ENCODE measurements around the gene ATP6V1G2. TPM values are rescaled to one million over a fixed set of nuclear protein-coding genes. Genes with fewer than 3 reads are reported as not detected.

Gene ATP6V1G2
- total and polyA plus RNA-seq, 2 of the 4 experiments (the other 2 are of a cell fraction): 1.4 to 6.5 TPM

DNA sequence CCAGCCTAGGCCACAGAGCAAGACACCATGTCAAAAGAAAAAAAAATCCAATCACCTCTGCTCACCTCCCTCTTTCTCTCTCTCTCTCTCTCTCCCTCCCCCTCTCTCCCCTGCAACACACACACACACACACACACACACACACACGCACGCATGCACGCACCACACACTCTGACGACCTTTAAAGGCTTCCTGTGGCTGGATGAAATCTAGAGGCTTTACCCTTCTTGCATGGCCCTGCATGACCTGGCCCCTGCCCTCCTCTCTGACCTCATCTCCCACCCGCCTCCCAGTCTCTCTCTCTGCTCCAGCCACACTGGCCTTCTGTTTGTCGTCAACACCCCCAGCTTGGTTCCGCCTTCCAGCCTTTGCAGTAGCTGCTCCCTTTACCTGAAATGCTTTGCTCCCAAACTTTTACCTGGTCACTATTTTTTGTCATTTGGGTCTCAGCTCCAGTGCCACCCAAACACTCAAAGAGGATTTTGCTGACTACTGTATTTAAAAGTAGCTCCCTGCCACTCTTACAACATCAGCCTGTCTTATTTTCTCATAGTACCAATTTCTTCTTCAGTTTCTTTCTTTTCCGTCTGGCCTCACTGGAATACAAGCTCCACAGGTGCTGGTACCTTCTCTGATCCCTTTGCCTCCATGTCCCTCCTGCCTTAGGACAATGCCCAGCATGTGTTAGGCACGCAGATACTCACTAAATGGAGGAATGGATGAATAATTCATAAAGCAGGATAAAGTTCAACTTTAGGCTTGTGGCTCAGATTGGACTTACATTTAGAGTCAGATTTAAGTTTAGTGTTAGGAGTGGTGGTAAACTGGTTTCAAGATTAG, 21.3 kb upstream of the ATP6V1G2 start:
- 23% methylated on average over 4 of the region's 9 CpGs; no CpG with 5 or more reads in 1 of the 2 experiments for WGBS, 2 experiments (ENCODE audit: extremely low coverage in 2 of 2, insufficient read length in 1 of 2)

More for the DNA sequence above, 21.3 kb upstream of the ATP6V1G2 start:
- Histone ChIP-seq H2BK5ac (ENCODE audit: low read depth, low read length, poor library complexity, severe bottlenecking) (no peak overlapping the region), H4K91ac (ENCODE audit: insufficient read depth, low read depth, low read length) (no peak overlapping the region), H3K56ac (ENCODE audit: extremely low read depth, insufficient read depth, low read length) (no peak overlapping the region), H2AK5ac (ENCODE audit: low read depth, low read length) (no peak overlapping the region), H2AK9ac (replicated peaks; ENCODE audit: low read depth, low read length, poor library complexity) (no peak overlapping the region), H3K27ac (ENCODE audit: insufficient read depth, low read length) (no peak overlapping the region), H3K79me1 (ENCODE audit: low read depth in 1 of 2, low read length in 2 of 2) (no peaks in the 10 kb centered on the region), H3K9me1 (ENCODE audit: insufficient read depth, low read length) (no peaks in the 10 kb centered on the region), H2BK20ac (ENCODE audit: low read depth, low read length) (no peak overlapping the region), H3K9me3 (ENCODE audit: control insufficient read depth, insufficient read depth, low read length) (no peaks in the 10 kb centered on the region), H2AFZ (replicated peaks; ENCODE audit: low read length, poor library complexity) (no peak overlapping the region), H2BK15ac (ENCODE audit: low read depth, low read length) (no peak overlapping the region), H4K20me1 (ENCODE audit: insufficient read depth, low read length) (no peaks in the 10 kb centered on the region), H4K8ac (ENCODE audit: low read depth in 2 of 2, low read length in 2 of 2) (no peak overlapping the region), H3K36me3 (ENCODE audit: control insufficient read depth, insufficient read depth, low read length) (no peaks in the 10 kb centered on the region), H3K18ac (ENCODE audit: low read depth, low read length) (no peak overlapping the region), H3K23ac (ENCODE audit: low read depth, low read length) (no peak overlapping the region; the same call in 1 of the 2 replicates), H3K9ac (ENCODE audit: low read depth, low read length) (no peak overlapping the region), H2BK120ac (ENCODE audit: low read depth, low read length) (no peak overlapping the region), H3K14ac (replicated peaks; ENCODE audit: low read depth, low read length) (no peak overlapping the region), H3K27me3 (ENCODE audit: control insufficient read depth, insufficient read depth, low read length) (peaks cover 23% of the 10 kb centered on the region), H3K4me3 (ENCODE audit: insufficient read depth, low read depth, low read length) (no peak overlapping the region), H3K4me2 (ENCODE audit: low read depth, low read length) (no peak overlapping the region), H3K4me1 (ENCODE audit: control insufficient read depth, insufficient read depth, low read length) (no peaks in the 10 kb centered on the region; the same call in 1 of the 2 replicates), H3K4ac (ENCODE audit: low read depth, low read length) (no peak overlapping the region), H4K5ac (ENCODE audit: low read depth, low read length) (no peak overlapping the region)
- ChIA-PET CTCF (interaction anchor here (0.5 to 1.2 kb wide), 2 partner anchors 31 to 571 kb away, joined by 3 to 4 read pairs; no protein-coding TSS in a partner anchor), POLR2A (ENCODE audit: unreplicated experiment) (no interaction called here)
- dilution Hi-C loops (cut with HindIII; ENCODE audit: low sequenced_read_pairs, unreplicated experiment) (no loop called here), in situ Hi-C loops (cut with MboI; ENCODE audit: low sequenced_read_pairs) (no loop called here), intact Hi-C loops (cut with micrococcal nuclease) (no loop called here)
- BruUV-seq (replicated peaks): no TSS peak
- TF ChIP-seq MAFK (IDR thresholded peaks at IDR 0.05; ENCODE audit: low read depth, low read length) (peak; percentile 67), SMC3 (IDR thresholded peaks at IDR 0.05; ENCODE audit: low read depth, low read length) (no peak), NFE2L2 (IDR thresholded peaks at IDR 0.05; ENCODE audit: low read depth, low read length) (no peak), CEBPB (IDR thresholded peaks at IDR 0.05; ENCODE audit: low read depth, low read length) (no peak)
- ATAC-seq (ENCODE audit: low read depth) (no peak), DNase-seq (no peak)
